Putamen (tissue), 1 donor: ENCODE data around the gene SLC9A9.
"Not testable (repeated sequence)": the region's sequence is repeated elsewhere in the genome, so short reads cannot be mapped to it uniquely, and the experiment has no call there.

ENCODE experiments used
- DNase-seq: peaks from one replicate; pipeline ENCODE4 v3.0.0-alpha.2; 2016; ENCODE audit warnings: low spot score

SLC9A9 gene

GRCh38 chr3:143551761-143552160 is 296.5 kb downstream of the SLC9A9 start:
- no peak for DNase-seq

GRCh38 chr3:143548861-143549497 is 299.3 kb downstream of the SLC9A9 start:
- no peak for DNase-seq

GRCh38 chr3:143548393-143548792 is 299.9 kb downstream of the SLC9A9 start:
- DNase-seq, result no peak

GRCh38 chr3:143538577-143538981 is 309.7 kb downstream of the SLC9A9 start:
- DNase-seq, result no peak

- no peak for DNase-seq
Measured at GRCh38 chr3:143538061-143538460, 310.2 kb downstream of the SLC9A9 start.

- DNase-seq, result no peak
Measured at GRCh38 chr3:143536817-143537535, 311.3 kb downstream of the SLC9A9 start.

GRCh38 chr3:143535994-143536784 is 312.1 kb downstream of the SLC9A9 start:
- DNase-seq, result no peak

- DNase-seq, result no peak
Measured at GRCh38 chr3:143533391-143533790, 314.9 kb downstream of the SLC9A9 start.

- DNase-seq, result no peak
Measured at GRCh38 chr3:143532091-143532490, 316.2 kb downstream of the SLC9A9 start.

- DNase-seq, result no peak
Measured at GRCh38 chr3:143531101-143531500, 317.2 kb downstream of the SLC9A9 start.

GRCh38 chr3:143529798-143530197 is 318.5 kb downstream of the SLC9A9 start:
- DNase-seq, result no peak

GRCh38 chr3:143529018-143529478 is 319.2 kb downstream of the SLC9A9 start:
- DNase-seq, result peak; percentile 7

GRCh38 chr3:143526011-143526545 is 322.2 kb downstream of the SLC9A9 start:
- DNase-seq, result peak; percentile 9

- DNase-seq, result no peak
Measured at GRCh38 chr3:143525408-143525807, 322.9 kb downstream of the SLC9A9 start.

- no peak for DNase-seq
Measured at GRCh38 chr3:143521803-143522202, 326.5 kb downstream of the SLC9A9 start.

GRCh38 chr3:143517131-143517530 is 331.1 kb downstream of the SLC9A9 start:
- not testable (repeated sequence) for DNase-seq

- no peak for DNase-seq
Measured at GRCh38 chr3:143514874-143515273, 333.4 kb downstream of the SLC9A9 start.

GRCh38 chr3:143514109-143514508 is 334.2 kb downstream of the SLC9A9 start:
- no peak for DNase-seq

- no peak for DNase-seq
Measured at GRCh38 chr3:143511174-143511879, 336.9 kb downstream of the SLC9A9 start.

- no peak for DNase-seq
Measured at GRCh38 chr3:143510601-143511000, 337.7 kb downstream of the SLC9A9 start.

GRCh38 chr3:143507735-143508580 is 340.3 kb downstream of the SLC9A9 start:
- DNase-seq, result no peak
